Measurements from ENCODE around the gene COL27A1. TPM values are rescaled to one million over a fixed set of nuclear protein-coding genes. Genes with fewer than 3 reads are reported as not detected.
"Not testable (repeated sequence)": the region's sequence is repeated elsewhere in the genome, so short reads cannot be mapped to it uniquely, and the experiment has no call there.

Gene COL27A1
- total RNA-seq, 1 donor from 2014 or later: 6.4 TPM

GRCh38 chr9:114330636-114331035 is 175.3 kb downstream of the COL27A1 start:
- no peaks in the 10 kb centered on the region for H3K36me3 ChIP-seq
- peaks cover 12% of the 10 kb centered on the region for H3K27me3 ChIP-seq (ENCODE audit: low read depth)
- H3K4me1 ChIP-seq: no peaks in the 10 kb centered on the region
- TF ChIP-seq CTCF (IDR thresholded peaks at IDR 0.05; ENCODE audit: borderline replicate concordance): no peak
- H3K9me3 ChIP-seq (replicated peaks): no peaks in the 10 kb centered on the region
- H3K27ac ChIP-seq (replicated peaks): no peak overlapping the region
- no peak overlapping the region for H3K4me3 ChIP-seq
- intact Hi-C loops (cut with micrococcal nuclease): no loop called here
- DNase-seq: no peak

GRCh38 chr9:114331229-114332195 is 176.2 kb downstream of the COL27A1 start:
- H3K4me1 ChIP-seq; intact Hi-C loops (cut with micrococcal nuclease); H3K9me3 ChIP-seq (replicated peaks); H3K36me3 ChIP-seq; H3K4me3 ChIP-seq; DNase-seq; H3K27ac ChIP-seq (replicated peaks): not testable (repeated sequence)
- H3K27me3 ChIP-seq (ENCODE audit: low read depth): peaks cover 12% of the 10 kb centered on the region

GRCh38 chr9:114332474-114333040 is 177.2 kb downstream of the COL27A1 start:
- H3K9me3 ChIP-seq (replicated peaks); DNase-seq; H3K4me1 ChIP-seq; H3K4me3 ChIP-seq; H3K27ac ChIP-seq (replicated peaks); intact Hi-C loops (cut with micrococcal nuclease): not testable (repeated sequence)
- H3K36me3 ChIP-seq: peaks cover 12% of the 10 kb centered on the region
- peaks cover 12% of the 10 kb centered on the region for H3K27me3 ChIP-seq (ENCODE audit: low read depth)

GRCh38 chr9:114333718-114334117 is 178.4 kb downstream of the COL27A1 start:
- H3K4me3 ChIP-seq; DNase-seq; intact Hi-C loops (cut with micrococcal nuclease); H3K27me3 ChIP-seq (ENCODE audit: low read depth); H3K9me3 ChIP-seq (replicated peaks); H3K27ac ChIP-seq (replicated peaks); H3K4me1 ChIP-seq: not testable (repeated sequence)
- peaks cover 23% of the 10 kb centered on the region for H3K36me3 ChIP-seq

GRCh38 chr9:114334490-114334889 is 179.2 kb downstream of the COL27A1 start:
- H3K36me3 ChIP-seq: peaks cover 25% of the 10 kb centered on the region
- no peak for TF ChIP-seq CTCF (IDR thresholded peaks at IDR 0.05; ENCODE audit: borderline replicate concordance)
- intact Hi-C loops (cut with micrococcal nuclease): no loop called here

GRCh38 chr9:114335745-114336144 is 180.4 kb downstream of the COL27A1 start:
- TF ChIP-seq CTCF (IDR thresholded peaks at IDR 0.05; ENCODE audit: borderline replicate concordance): no peak
- Histone ChIP-seq H3K27me3 (ENCODE audit: low read depth) (no peaks in the 10 kb centered on the region), H3K4me3 (no peak overlapping the region), H3K27ac (replicated peaks) (no peak overlapping the region), H3K9me3 (replicated peaks) (no peaks in the 10 kb centered on the region), H3K36me3 (peaks cover 35% of the 10 kb centered on the region), H3K4me1 (no peaks in the 10 kb centered on the region)
- intact Hi-C loops (cut with micrococcal nuclease): no loop called here
- no peak for DNase-seq

More at GRCh38 chr9:114334490-114334889, 179.2 kb downstream of the COL27A1 start:
- DNase-seq: no peak
- no peaks in the 10 kb centered on the region for H3K27me3 ChIP-seq (ENCODE audit: low read depth)
- no peaks in the 10 kb centered on the region for H3K4me1 ChIP-seq
- H3K27ac ChIP-seq (replicated peaks): no peak overlapping the region
- no peaks in the 10 kb centered on the region for H3K9me3 ChIP-seq (replicated peaks)
- no peak overlapping the region for H3K4me3 ChIP-seq

- intact Hi-C loops (cut with micrococcal nuclease): no loop called here
- Histone ChIP-seq H3K27me3 (ENCODE audit: low read depth) (no peaks in the 10 kb centered on the region), H3K9me3 (replicated peaks) (no peaks in the 10 kb centered on the region), H3K4me3 (no peak overlapping the region), H3K4me1 (no peaks in the 10 kb centered on the region), H3K27ac (replicated peaks) (no peak overlapping the region), H3K36me3 (peaks cover 39% of the 10 kb centered on the region)
- TF ChIP-seq CTCF (IDR thresholded peaks at IDR 0.05; ENCODE audit: borderline replicate concordance): no peak
- DNase-seq: no peak
Measured at GRCh38 chr9:114336157-114336556, 180.8 kb downstream of the COL27A1 start.
